WI38 (cell line): Measurements from ENCODE around the gene ADORA3.
"Not testable (repeated sequence)": the region's sequence is repeated elsewhere in the genome, so short reads cannot be mapped to it uniquely, and the experiment has no call there.

ENCODE experiments used
- H3K4me3 ChIP-seq: 2 replicates; pipeline ENCODE4 v1.5.1; 2011; ENCODE audit warnings: low read depth, mild to moderate bottlenecking, control low read depth, low read length
- TF ChIP-seq, protein P1 (sequence below): IDR thresholded peaks from 2 replicates; pipeline ENCODE4 v1.5.1; 2012; ENCODE audit warnings: low read depth, mild to moderate bottlenecking, control low read depth, low read length

ADORA3 gene

DNA sequence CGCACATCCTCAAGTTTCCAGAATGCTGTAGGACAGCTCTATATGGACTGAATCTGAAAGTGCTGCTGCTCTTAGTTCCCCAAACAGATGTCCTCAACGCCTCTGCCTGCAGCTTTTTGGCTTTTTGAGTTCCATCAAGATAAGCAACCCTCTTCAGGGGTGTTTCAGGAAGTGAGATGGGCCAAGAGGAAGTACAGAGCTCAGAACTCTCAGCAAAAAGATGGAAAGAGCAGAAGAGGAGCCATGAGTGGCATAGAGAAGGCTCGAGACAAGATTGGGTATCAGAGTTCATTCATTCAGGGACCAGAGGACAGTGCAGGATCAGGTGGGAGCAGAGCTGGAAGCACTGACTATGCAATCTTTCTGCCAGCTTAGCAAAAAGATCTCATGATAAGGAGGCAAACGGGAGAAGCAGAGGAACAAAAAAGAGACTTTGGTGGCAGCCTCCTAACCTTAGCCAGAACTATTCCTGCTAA lies at the start of gene ADORA3, which contains the start of gene TMIGD3:
TSS of gene ADORA3 (minus strand) at position 49 of the 476 bp plus-strand sequence. CDS start 279 bp downstream, outside the sequence.
TSS of gene TMIGD3 (minus strand) at position 49 of the 476 bp plus-strand sequence. CDS start 279 bp downstream, outside the sequence.
- no peak within 1 kb of the TSS for H3K4me3 ChIP-seq
- TF ChIP-seq, protein P1, sequence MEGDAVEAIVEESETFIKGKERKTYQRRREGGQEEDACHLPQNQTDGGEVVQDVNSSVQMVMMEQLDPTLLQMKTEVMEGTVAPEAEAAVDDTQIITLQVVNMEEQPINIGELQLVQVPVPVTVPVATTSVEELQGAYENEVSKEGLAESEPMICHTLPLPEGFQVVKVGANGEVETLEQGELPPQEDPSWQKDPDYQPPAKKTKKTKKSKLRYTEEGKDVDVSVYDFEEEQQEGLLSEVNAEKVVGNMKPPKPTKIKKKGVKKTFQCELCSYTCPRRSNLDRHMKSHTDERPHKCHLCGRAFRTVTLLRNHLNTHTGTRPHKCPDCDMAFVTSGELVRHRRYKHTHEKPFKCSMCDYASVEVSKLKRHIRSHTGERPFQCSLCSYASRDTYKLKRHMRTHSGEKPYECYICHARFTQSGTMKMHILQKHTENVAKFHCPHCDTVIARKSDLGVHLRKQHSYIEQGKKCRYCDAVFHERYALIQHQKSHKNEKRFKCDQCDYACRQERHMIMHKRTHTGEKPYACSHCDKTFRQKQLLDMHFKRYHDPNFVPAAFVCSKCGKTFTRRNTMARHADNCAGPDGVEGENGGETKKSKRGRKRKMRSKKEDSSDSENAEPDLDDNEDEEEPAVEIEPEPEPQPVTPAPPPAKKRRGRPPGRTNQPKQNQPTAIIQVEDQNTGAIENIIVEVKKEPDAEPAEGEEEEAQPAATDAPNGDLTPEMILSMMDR, result no peak

DNA sequence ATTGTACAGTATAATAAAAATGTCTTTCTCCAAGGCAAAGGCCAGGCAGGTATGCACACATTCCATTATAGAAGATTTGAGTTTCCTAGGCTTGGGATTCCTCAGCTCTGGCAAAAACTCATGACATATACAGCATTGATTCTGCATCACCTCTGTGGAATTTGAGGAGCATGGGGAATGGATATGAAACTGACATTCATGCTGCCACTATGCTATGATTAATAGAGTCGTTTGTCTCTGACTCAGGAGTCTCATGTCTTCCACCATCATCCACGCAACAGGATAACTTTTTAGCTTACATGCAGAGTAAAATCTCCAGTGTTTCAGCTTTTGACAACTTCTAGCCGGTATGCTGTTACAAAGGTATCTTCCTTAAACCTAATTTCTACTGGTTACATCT lies 49.8 kb upstream of the ADORA3 start:
- TF ChIP-seq, protein P1, result no peak
- H3K4me3 ChIP-seq, result no peak overlapping the region

DNA sequence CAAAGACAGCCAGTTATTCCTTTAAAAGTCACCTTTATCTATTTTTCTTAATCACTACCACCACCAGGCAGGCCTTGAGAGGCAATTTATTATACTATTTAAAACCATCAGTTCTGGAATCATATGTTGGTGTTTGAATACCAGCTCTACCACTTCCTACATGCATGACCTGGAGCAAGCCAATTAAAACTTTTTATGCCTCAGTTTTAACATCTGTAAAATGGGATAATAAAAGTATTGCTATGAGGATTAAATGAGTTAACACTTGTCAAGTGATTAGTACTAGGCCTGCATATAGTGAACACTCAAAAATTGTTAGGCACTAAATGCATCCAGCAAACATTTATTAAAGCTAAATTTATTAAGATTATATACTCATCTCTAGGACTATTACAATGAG lies 49.2 kb upstream of the ADORA3 start:
- no peak overlapping the region for H3K4me3 ChIP-seq
- TF ChIP-seq, protein P1, result no peak

DNA sequence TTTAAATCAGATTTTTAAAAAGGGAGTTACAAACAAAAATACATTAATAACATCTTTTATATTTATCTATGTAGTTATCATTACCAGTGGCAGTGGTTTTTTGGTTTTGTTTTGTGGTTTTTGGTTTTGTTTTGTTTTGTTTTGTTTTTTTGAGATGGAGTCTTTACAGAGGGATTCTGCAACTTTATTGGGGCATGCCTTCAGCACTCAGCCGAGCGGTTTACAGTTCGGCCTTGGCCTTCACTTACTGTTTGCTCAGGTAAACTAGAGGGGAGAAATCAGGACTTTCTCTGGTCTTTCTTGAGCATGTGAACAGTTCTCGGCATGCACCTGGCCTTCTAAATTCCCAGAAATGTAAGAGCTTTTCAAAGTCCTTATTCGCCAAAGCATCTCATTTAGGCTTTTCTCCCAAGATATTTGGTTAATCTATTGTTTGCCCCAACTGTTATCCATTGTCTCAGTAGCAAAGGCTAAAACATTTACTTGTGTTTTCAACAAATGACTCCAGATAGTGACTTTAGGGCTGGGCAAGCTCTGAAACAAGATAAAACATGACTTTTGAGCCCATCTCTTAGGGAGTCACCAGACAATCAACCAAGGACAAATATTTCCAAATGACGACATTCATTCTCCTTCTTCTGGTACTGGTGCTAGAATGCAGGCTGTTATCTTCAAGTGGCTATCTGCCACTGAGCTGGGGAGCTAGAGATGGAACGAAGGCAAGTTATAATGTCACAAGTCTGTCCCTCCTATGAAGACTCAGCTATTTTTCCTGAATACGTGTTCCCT lies 48.4 kb upstream of the ADORA3 start:
- TF ChIP-seq, protein P1, result no peak
- H3K4me3 ChIP-seq, result no peak overlapping the region

DNA sequence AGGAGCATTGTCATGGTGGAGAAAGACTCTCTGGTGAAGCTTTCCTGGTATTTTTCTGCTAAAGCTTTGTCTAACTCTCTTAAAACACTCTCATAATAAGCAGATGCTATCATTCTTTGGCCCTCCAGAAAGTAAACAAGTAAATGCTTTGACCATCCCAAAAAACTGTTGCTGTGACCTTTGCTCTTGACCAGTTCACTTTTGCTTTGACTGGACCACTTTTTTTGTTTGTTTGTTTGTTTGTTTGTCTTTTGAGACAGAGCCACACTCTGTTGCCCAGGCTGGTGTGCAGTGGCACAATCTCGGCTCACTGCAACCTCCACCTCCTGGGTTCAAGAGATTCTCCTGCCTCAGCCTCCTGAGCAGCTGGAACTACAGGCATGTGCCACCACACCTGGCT lies 44.4 kb upstream of the ADORA3 start:
- not testable (repeated sequence) for H3K4me3 ChIP-seq

DNA sequence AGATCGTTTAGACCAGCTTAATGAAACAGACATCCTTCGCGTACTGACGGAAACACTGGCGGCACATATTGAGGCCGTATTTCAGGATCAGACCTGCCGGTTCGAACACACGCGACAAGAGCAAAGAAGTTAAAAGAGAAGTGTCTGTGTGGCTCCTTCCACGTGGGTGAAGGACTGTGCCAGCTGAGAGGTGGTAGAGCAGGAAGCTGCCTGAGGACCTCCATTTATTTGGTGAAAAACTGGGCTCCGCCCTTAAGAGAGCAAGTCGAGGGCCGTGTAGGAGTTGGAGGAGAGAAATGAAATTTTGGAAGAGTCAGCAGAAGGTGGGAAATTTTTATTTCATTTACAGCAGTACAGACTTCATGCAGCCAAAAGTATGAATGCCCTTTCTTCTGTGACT lies 38.8 kb upstream of the ADORA3 start:
- TF ChIP-seq, protein P1, result no peak
- no peak overlapping the region for H3K4me3 ChIP-seq

DNA sequence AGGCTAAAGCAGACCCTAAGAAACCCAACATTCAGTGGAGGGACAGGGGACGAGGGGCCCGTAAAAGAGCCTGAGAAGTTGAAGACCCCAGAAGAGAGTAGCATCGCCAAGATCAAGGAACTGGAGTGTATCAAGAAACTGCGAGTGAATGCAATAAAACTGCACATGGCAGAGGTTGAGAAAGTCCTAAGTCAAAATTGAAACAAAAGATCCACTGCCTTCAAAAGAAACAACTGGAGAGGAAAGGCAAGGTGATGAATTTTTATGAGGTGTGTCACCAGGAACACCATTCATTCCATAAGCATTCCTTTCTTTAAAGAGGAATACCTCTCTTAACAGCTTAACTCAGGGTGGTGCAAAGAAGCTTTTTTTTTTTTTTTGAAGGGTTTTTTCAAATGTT lies 38.3 kb upstream of the ADORA3 start:
- TF ChIP-seq, protein P1, result no peak
- H3K4me3 ChIP-seq, result no peak overlapping the region
